Stimulated activated naive B cell treated with anti-CD40 and anti-IgM and Interleukin-4, amounts not matched to agents 10 μg/mL and 1 μg/mL and 100 μg/mL, for 72 hours (primary cell): Measurements from ENCODE around the gene LGALS12.
"Not testable (repeated sequence)": the region's sequence is repeated elsewhere in the genome, so short reads cannot be mapped to it uniquely, and the experiment has no call there.

Source experiments
- ATAC-seq, 2 donors: fragments of 150-1000 bp; cut with Tn5 transposase; replicated peaks; 2 replicates each; pipeline ENCODE4 v1.10.0; 2021; ENCODE audit warnings: moderate library complexity in 1 of 2
- DNase-seq: peaks from one replicate; pipeline ENCODE4 v3.0.0; 2021
- H3K27ac Mint-ChIP-seq: one replicate; pipeline ENCODE4 v1.8.0; 2022; ENCODE audit warnings: mild to moderate bottlenecking, mixed read lengths
- H3K27me3 Mint-ChIP-seq, 2 donors: one replicate each; pipeline ENCODE4 v1.8.0; 2022; ENCODE audit warnings: mixed read lengths in 2 of 2
- H3K36me3 Mint-ChIP-seq, 2 donors: one replicate each; pipeline ENCODE4 v1.8.0; 2022; ENCODE audit warnings: mixed read lengths in 2 of 2, mild to moderate bottlenecking in 1 of 2
- H3K4me1 Mint-ChIP-seq, 2 donors: one replicate each; pipeline ENCODE4 v1.8.0; 2022; ENCODE audit warnings: mixed read lengths in 2 of 2, mild to moderate bottlenecking in 1 of 2
- H3K4me3 Mint-ChIP-seq, 2 donors: one replicate each; pipeline ENCODE4 v1.8.0; 2022; ENCODE audit warnings: mild to moderate bottlenecking in 2 of 2, mixed read lengths in 2 of 2, moderate library complexity in 1 of 2
- H3K9me3 Mint-ChIP-seq, 2 donors: one replicate each; pipeline ENCODE4 v1.8.0; 2022; ENCODE audit warnings: mixed read lengths in 2 of 2, mild to moderate bottlenecking in 1 of 2

LGALS12 gene

GRCh38 chr11:63510360-63511047, 4.6 kb downstream of the LGALS12 start:
- no peak overlapping the region for H3K4me3 Mint-ChIP-seq
- H3K36me3 Mint-ChIP-seq, result no peaks in the 10 kb centered on the region
- peaks cover 0 to 10% of the 10 kb centered on the region in 2 donors for H3K4me1 Mint-ChIP-seq
- H3K27ac Mint-ChIP-seq, result no peak overlapping the region
- no peaks in the 10 kb centered on the region for H3K9me3 Mint-ChIP-seq
- no peak for ATAC-seq
- H3K27me3 Mint-ChIP-seq, result peaks cover 24 to 40% of the 10 kb centered on the region in 2 donors
- no peak for DNase-seq

- H3K9me3 Mint-ChIP-seq, result no peaks in the 10 kb centered on the region
- no peak for ATAC-seq
- peaks cover 0 to 3% of the 10 kb centered on the region in 2 donors for H3K4me1 Mint-ChIP-seq
- H3K27me3 Mint-ChIP-seq, result peaks cover 21 to 33% of the 10 kb centered on the region in 2 donors
- no peak overlapping the region for H3K4me3 Mint-ChIP-seq
- no peaks in the 10 kb centered on the region for H3K36me3 Mint-ChIP-seq
- DNase-seq, result no peak
- no peak overlapping the region for H3K27ac Mint-ChIP-seq
These were observed 5.3 kb downstream of the LGALS12 start for GRCh38 chr11:63511048-63511748.

GRCh38 chr11:63512816-63513215, 6.9 kb downstream of the LGALS12 start:
- no peak for ATAC-seq

GRCh38 chr11:63516109-63516508, 10.2 kb downstream of the LGALS12 start:
- Mint-ChIP-seq H3K4me3 (no peak overlapping the region), H3K9me3 (peaks cover 6% of the 10 kb centered on the region in 2 donors), H3K27me3 (no peaks in the 10 kb centered on the region), H3K4me1 (no peaks in the 10 kb centered on the region), H3K27ac (no peak overlapping the region), H3K36me3 (peaks cover 0 to 3% of the 10 kb centered on the region in 2 donors)
- no peak for DNase-seq
- no peak for ATAC-seq

More at GRCh38 chr11:63512816-63513215, 6.9 kb downstream of the LGALS12 start:
- H3K27ac Mint-ChIP-seq, result no peak overlapping the region
- H3K4me3 Mint-ChIP-seq, result no peak overlapping the region
- no peak for DNase-seq
- H3K4me1 Mint-ChIP-seq, result no peaks in the 10 kb centered on the region
- H3K9me3 Mint-ChIP-seq, result no peaks in the 10 kb centered on the region
- no peaks in the 10 kb centered on the region for H3K36me3 Mint-ChIP-seq
- H3K27me3 Mint-ChIP-seq, result peaks cover 9 to 18% of the 10 kb centered on the region in 2 donors

GRCh38 chr11:63517156-63517555, 11.3 kb downstream of the LGALS12 start:
- H3K36me3 Mint-ChIP-seq, result peaks cover 0 to 3% of the 10 kb centered on the region in 2 donors
- H3K4me3 Mint-ChIP-seq, result no peak overlapping the region
- no peaks in the 10 kb centered on the region for H3K4me1 Mint-ChIP-seq
- ATAC-seq, result no peak
- H3K27ac Mint-ChIP-seq, result no peak overlapping the region
- H3K9me3 Mint-ChIP-seq, result peaks cover 6% of the 10 kb centered on the region in 2 donors
- no peak for DNase-seq
- H3K27me3 Mint-ChIP-seq, result peaks cover 0 to 4% of the 10 kb centered on the region in 2 donors

- ATAC-seq, result no peak
- Mint-ChIP-seq H3K4me1 (no peaks in the 10 kb centered on the region), H3K9me3 (peaks cover 8 to 12% of the 10 kb centered on the region in 2 donors), H3K27ac (no peak overlapping the region), H3K36me3 (peaks cover 0 to 3% of the 10 kb centered on the region in 2 donors), H3K4me3 (no peak overlapping the region), H3K27me3 (peaks cover 4 to 9% of the 10 kb centered on the region in 2 donors)
- no peak for DNase-seq
These were observed 12.7 kb downstream of the LGALS12 start for GRCh38 chr11:63518548-63518947.

- ATAC-seq (no peak), DNase-seq (no peak)
- no peaks in the 10 kb centered on the region for H3K4me1 Mint-ChIP-seq
- peaks cover 8 to 13% of the 10 kb centered on the region in 2 donors for H3K27me3 Mint-ChIP-seq
- H3K9me3 Mint-ChIP-seq, result peaks cover 11 to 14% of the 10 kb centered on the region in 2 donors
- no peak overlapping the region for H3K4me3 Mint-ChIP-seq
- no peak overlapping the region for H3K27ac Mint-ChIP-seq
- peaks cover 0 to 3% of the 10 kb centered on the region in 2 donors for H3K36me3 Mint-ChIP-seq
These were observed 14.8 kb downstream of the LGALS12 start for GRCh38 chr11:63520606-63521170.

GRCh38 chr11:63521896-63522295, 16.0 kb downstream of the LGALS12 start:
- no peak overlapping the region for H3K4me3 Mint-ChIP-seq

GRCh38 chr11:63523151-63523550, 17.3 kb downstream of the LGALS12 start:
- H3K27me3 Mint-ChIP-seq, result peaks cover 13 to 14% of the 10 kb centered on the region in 2 donors

More at GRCh38 chr11:63521896-63522295, 16.0 kb downstream of the LGALS12 start:
- peaks cover 0 to 3% of the 10 kb centered on the region in 2 donors for H3K36me3 Mint-ChIP-seq
- H3K27me3 Mint-ChIP-seq, result peaks cover 8 to 13% of the 10 kb centered on the region in 2 donors
- ATAC-seq (no peak), DNase-seq (no peak)
- no peaks in the 10 kb centered on the region for H3K4me1 Mint-ChIP-seq
- no peak overlapping the region for H3K27ac Mint-ChIP-seq
- H3K9me3 Mint-ChIP-seq, result peaks cover 11 to 14% of the 10 kb centered on the region in 2 donors

GRCh38 chr11:63527667-63528066, 21.8 kb downstream of the LGALS12 start:
- no peaks in the 10 kb centered on the region for H3K36me3 Mint-ChIP-seq
- H3K4me1 Mint-ChIP-seq, result peaks cover 9 to 15% of the 10 kb centered on the region in 2 donors
- peaks cover 9 to 20% of the 10 kb centered on the region in 2 donors for H3K27me3 Mint-ChIP-seq
- no peak for DNase-seq
- no peak for ATAC-seq
- H3K4me3 Mint-ChIP-seq, result no peak overlapping the region
- H3K9me3 Mint-ChIP-seq, result peaks cover 5 to 8% of the 10 kb centered on the region in 2 donors
- H3K27ac Mint-ChIP-seq, result no peak overlapping the region

More at GRCh38 chr11:63523151-63523550, 17.3 kb downstream of the LGALS12 start:
- peaks cover 11 to 14% of the 10 kb centered on the region in 2 donors for H3K9me3 Mint-ChIP-seq
- H3K36me3 Mint-ChIP-seq, result peaks cover 0 to 3% of the 10 kb centered on the region in 2 donors
- ATAC-seq (no peak), DNase-seq (no peak)
- H3K27ac Mint-ChIP-seq, result no peak overlapping the region
- no peaks in the 10 kb centered on the region for H3K4me1 Mint-ChIP-seq
- H3K4me3 Mint-ChIP-seq, result no peak overlapping the region

GRCh38 chr11:63528156-63528555, 22.3 kb downstream of the LGALS12 start:
- DNase-seq, result not testable (repeated sequence)
- Mint-ChIP-seq H3K27me3 (peaks cover 8 to 20% of the 10 kb centered on the region in 2 donors), H3K4me1 (peaks cover 9 to 15% of the 10 kb centered on the region in 2 donors)

GRCh38 chr11:63528729-63529278, 22.9 kb downstream of the LGALS12 start:
- peaks cover 1 to 13% of the 10 kb centered on the region in 2 donors for H3K27me3 Mint-ChIP-seq
- not testable (repeated sequence) for H3K27ac Mint-ChIP-seq, DNase-seq, ATAC-seq, H3K9me3 Mint-ChIP-seq, H3K4me3 Mint-ChIP-seq, H3K36me3 Mint-ChIP-seq
- peaks cover 9 to 15% of the 10 kb centered on the region in 2 donors for H3K4me1 Mint-ChIP-seq

More at GRCh38 chr11:63528156-63528555, 22.3 kb downstream of the LGALS12 start:
- not testable (repeated sequence) for H3K27ac Mint-ChIP-seq, H3K36me3 Mint-ChIP-seq, H3K9me3 Mint-ChIP-seq, H3K4me3 Mint-ChIP-seq, ATAC-seq

GRCh38 chr11:63529373-63529772, 23.5 kb downstream of the LGALS12 start:
- H3K9me3 Mint-ChIP-seq, ATAC-seq, H3K36me3 Mint-ChIP-seq, DNase-seq, H3K27ac Mint-ChIP-seq, H3K4me3 Mint-ChIP-seq: not testable (repeated sequence)
- Mint-ChIP-seq H3K27me3 (peaks cover 0 to 12% of the 10 kb centered on the region in 2 donors), H3K4me1 (peaks cover 9 to 15% of the 10 kb centered on the region in 2 donors)

GRCh38 chr11:63530021-63530420, 24.1 kb downstream of the LGALS12 start:
- H3K4me1 Mint-ChIP-seq, result peaks cover 10 to 15% of the 10 kb centered on the region in 2 donors
- no peak overlapping the region for H3K27ac Mint-ChIP-seq

More at GRCh38 chr11:63530021-63530420, 24.1 kb downstream of the LGALS12 start:
- DNase-seq (no peak), ATAC-seq (no peak)
- Mint-ChIP-seq H3K4me3 (no peak overlapping the region), H3K27me3 (peaks cover 0 to 12% of the 10 kb centered on the region in 2 donors), H3K36me3 (no peaks in the 10 kb centered on the region), H3K9me3 (no peaks in the 10 kb centered on the region)
